ENCODE measurements around the gene TTLL11.

Gene TTLL11

GRCh38 chr9:121955649-121956048 is 137.5 kb downstream of the TTLL11 start:
- no peaks in the 10 kb centered on the region for H3K27me3 ChIP-seq (ENCODE audit: control insufficient read depth, insufficient read depth, low read length)
- H3K36me3 ChIP-seq (ENCODE audit: control insufficient read depth, insufficient read depth, low read length): no peaks in the 10 kb centered on the region
- no peaks in the 10 kb centered on the region for H3K79me2 ChIP-seq
- no peak overlapping the region for H3K27ac ChIP-seq
- H2AFZ ChIP-seq: no peak overlapping the region
- no peak overlapping the region for H3K9ac ChIP-seq
- H3K4me2 ChIP-seq (ENCODE audit: low read length): no peak overlapping the region
- no peaks in the 10 kb centered on the region for H3K4me1 ChIP-seq
- no peak overlapping the region for H3K4me3 ChIP-seq (ENCODE audit: low read depth, low read length)
- no peak for TF ChIP-seq CTCF (IDR thresholded peaks at IDR 0.05)
- no peaks in the 10 kb centered on the region for H3K9me3 ChIP-seq (ENCODE audit: control insufficient read depth, low read length)

GRCh38 chr9:121954477-121955140 is 138.5 kb downstream of the TTLL11 start:
- H3K9me3 ChIP-seq (ENCODE audit: control insufficient read depth, low read length): no peaks in the 10 kb centered on the region
- H3K27me3 ChIP-seq (ENCODE audit: control insufficient read depth, insufficient read depth, low read length): no peaks in the 10 kb centered on the region
- H3K4me1 ChIP-seq: no peaks in the 10 kb centered on the region
- H3K4me3 ChIP-seq (ENCODE audit: low read depth, low read length): no peak overlapping the region
- H3K9ac ChIP-seq: no peak overlapping the region
- no peak overlapping the region for H3K27ac ChIP-seq
- no peak overlapping the region for H3K4me2 ChIP-seq (ENCODE audit: low read length)
- no peak overlapping the region for H2AFZ ChIP-seq
- TF ChIP-seq CTCF (IDR thresholded peaks at IDR 0.05): no peak
- no peaks in the 10 kb centered on the region for H3K36me3 ChIP-seq (ENCODE audit: control insufficient read depth, insufficient read depth, low read length)
- no peaks in the 10 kb centered on the region for H3K79me2 ChIP-seq

- H3K36me3 ChIP-seq (ENCODE audit: control insufficient read depth, insufficient read depth, low read length): no peaks in the 10 kb centered on the region
- H2AFZ ChIP-seq: no peak overlapping the region
- H3K9ac ChIP-seq: no peak overlapping the region
- TF ChIP-seq CTCF (IDR thresholded peaks at IDR 0.05): no peak
- no peaks in the 10 kb centered on the region for H3K27me3 ChIP-seq (ENCODE audit: control insufficient read depth, insufficient read depth, low read length)
- H3K4me3 ChIP-seq (ENCODE audit: low read depth, low read length): no peak overlapping the region
- H3K4me2 ChIP-seq (ENCODE audit: low read length): no peak overlapping the region
- H3K27ac ChIP-seq: no peak overlapping the region
- no peaks in the 10 kb centered on the region for H3K9me3 ChIP-seq (ENCODE audit: control insufficient read depth, low read length)
- H3K4me1 ChIP-seq: no peaks in the 10 kb centered on the region
- no peaks in the 10 kb centered on the region for H3K79me2 ChIP-seq
These were observed 140.5 kb downstream of the TTLL11 start for GRCh38 chr9:121952611-121953010.

GRCh38 chr9:121950866-121951265 is 142.2 kb downstream of the TTLL11 start:
- Histone ChIP-seq H3K36me3 (ENCODE audit: control insufficient read depth, insufficient read depth, low read length) (no peaks in the 10 kb centered on the region), H3K27ac (no peak overlapping the region), H3K4me1 (no peaks in the 10 kb centered on the region), H3K27me3 (ENCODE audit: control insufficient read depth, insufficient read depth, low read length) (no peaks in the 10 kb centered on the region), H3K79me2 (no peaks in the 10 kb centered on the region), H3K4me3 (ENCODE audit: low read depth, low read length) (no peak overlapping the region), H3K4me2 (ENCODE audit: low read length) (no peak overlapping the region), H3K9ac (no peak overlapping the region), H2AFZ (no peak overlapping the region), H3K9me3 (ENCODE audit: control insufficient read depth, low read length) (no peaks in the 10 kb centered on the region)
- no peak for TF ChIP-seq CTCF (IDR thresholded peaks at IDR 0.05)

GRCh38 chr9:121950441-121950840 is 142.7 kb downstream of the TTLL11 start:
- H3K79me2 ChIP-seq: no peaks in the 10 kb centered on the region
- no peak for TF ChIP-seq CTCF (IDR thresholded peaks at IDR 0.05)
- no peaks in the 10 kb centered on the region for H3K9me3 ChIP-seq (ENCODE audit: control insufficient read depth, low read length)
- no peaks in the 10 kb centered on the region for H3K4me1 ChIP-seq
- no peaks in the 10 kb centered on the region for H3K27me3 ChIP-seq (ENCODE audit: control insufficient read depth, insufficient read depth, low read length)
- H3K9ac ChIP-seq: no peak overlapping the region
- H3K36me3 ChIP-seq (ENCODE audit: control insufficient read depth, insufficient read depth, low read length): no peaks in the 10 kb centered on the region
- no peak overlapping the region for H3K4me3 ChIP-seq (ENCODE audit: low read depth, low read length)
- no peak overlapping the region for H2AFZ ChIP-seq
- H3K4me2 ChIP-seq (ENCODE audit: low read length): no peak overlapping the region
- H3K27ac ChIP-seq: no peak overlapping the region
